ENCODE data around the gene LRRC45.

- no peak for TF ChIP-seq CTCF (IDR thresholded peaks at IDR 0.05; ENCODE audit: low read depth, low read length, poor library complexity, severe bottlenecking)
- TF ChIP-seq EZH2phosphoT487 (IDR thresholded peaks at IDR 0.05; ENCODE audit: borderline replicate concordance, low read length): no peak
Observed at GRCh38 chr17:82055965-82056728, 33.0 kb downstream of the LRRC45 start.
